ENCODE data around the gene SH3D21. TPM values are rescaled to one million over a fixed set of nuclear protein-coding genes. Genes with fewer than 3 reads are reported as not detected.

SH3D21 gene
- polyA plus RNA-seq, 3 donors: 19.0 to 43.2 (median 30.3) TPM

- DNase-seq (ENCODE audit: extremely low read depth in 1 of 11, low read depth in 9 of 11, low spot score in 4 of 11): no peak
Measured at GRCh38 chr1:36349839-36350238, 43.7 kb downstream of the SH3D21 start.

GRCh38 chr1:36350659-36351226, 44.6 kb downstream of the SH3D21 start:
- DNase-seq (ENCODE audit: extremely low read depth in 1 of 11, low read depth in 9 of 11, low spot score in 4 of 11): no peak

- DNase-seq (ENCODE audit: extremely low read depth in 1 of 11, low read depth in 9 of 11, low spot score in 4 of 11): peak in 1 of 11 donors; percentile 22
Measured at GRCh38 chr1:36351227-36351977, 45.2 kb downstream of the SH3D21 start.

GRCh38 chr1:36352125-36352909, 46.1 kb downstream of the SH3D21 start:
- no peak for DNase-seq (ENCODE audit: extremely low read depth in 1 of 11, low read depth in 9 of 11, low spot score in 4 of 11)

GRCh38 chr1:36352910-36353878, 47.0 kb downstream of the SH3D21 start:
- DNase-seq (ENCODE audit: extremely low read depth in 1 of 11, low read depth in 9 of 11, low spot score in 4 of 11): no peak

GRCh38 chr1:36354486-36354885, 48.3 kb downstream of the SH3D21 start:
- no peak for DNase-seq (ENCODE audit: extremely low read depth in 1 of 11, low read depth in 9 of 11, low spot score in 4 of 11)

GRCh38 chr1:36355811-36356210, 49.6 kb downstream of the SH3D21 start:
- no peak for DNase-seq (ENCODE audit: extremely low read depth in 1 of 11, low read depth in 9 of 11, low spot score in 4 of 11)

- DNase-seq (ENCODE audit: extremely low read depth in 1 of 11, low read depth in 9 of 11, low spot score in 4 of 11): no peak
Measured at GRCh38 chr1:36358514-36359084, 52.4 kb downstream of the SH3D21 start.

- DNase-seq (ENCODE audit: extremely low read depth in 1 of 11, low read depth in 9 of 11, low spot score in 4 of 11): no peak
Measured at GRCh38 chr1:36359383-36359782, 53.2 kb downstream of the SH3D21 start.

- DNase-seq (ENCODE audit: extremely low read depth in 1 of 11, low read depth in 9 of 11, low spot score in 4 of 11): no peak
Measured at GRCh38 chr1:36359911-36360550, 53.9 kb downstream of the SH3D21 start.

- DNase-seq (ENCODE audit: extremely low read depth in 1 of 11, low read depth in 9 of 11, low spot score in 4 of 11): no peak
Measured at GRCh38 chr1:36365381-36365780, 59.2 kb downstream of the SH3D21 start.

- DNase-seq (ENCODE audit: extremely low read depth in 1 of 11, low read depth in 9 of 11, low spot score in 4 of 11): peak in 7 of 11 donors; percentile 44 to 81 (median 74)
Measured at GRCh38 chr1:36366091-36366661, 60.0 kb downstream of the SH3D21 start.

- no peak for DNase-seq (ENCODE audit: extremely low read depth in 1 of 11, low read depth in 9 of 11, low spot score in 4 of 11)
Measured at GRCh38 chr1:36367066-36367465, 60.9 kb downstream of the SH3D21 start.

- no peak for DNase-seq (ENCODE audit: extremely low read depth in 1 of 11, low read depth in 9 of 11, low spot score in 4 of 11)
Measured at GRCh38 chr1:36367798-36368197, 61.6 kb downstream of the SH3D21 start.

- DNase-seq (ENCODE audit: extremely low read depth in 1 of 11, low read depth in 9 of 11, low spot score in 4 of 11): peak in 7 of 11 donors; percentile 57 to 82 (median 73)
Measured at GRCh38 chr1:36369061-36369861, 63.1 kb downstream of the SH3D21 start.
